Stimulated activated naive CD8-positive, alpha-beta T cell treated with anti-CD3 and anti-CD28 coated beads, Interleukin-15, Interleukin-2, amounts not matched to agents 100 U/mL and 50 U/mL, for 24 hours (primary cell): Measurements from ENCODE around the gene VTI1A.
A peak's percentile ranks its signal among the peaks of the same experiment; 100 is the strongest.
"Not testable (repeated sequence)": the region's sequence is repeated elsewhere in the genome, so short reads cannot be mapped to it uniquely, and the experiment has no call there.

Experiments used
- ATAC-seq: fragments of 150-1000 bp; cut with Tn5 transposase; one replicate; pipeline ENCODE4 v1.10.0; 2021
- DNase-seq: peaks from one replicate; pipeline ENCODE4 v3.0.0; 2021

Gene VTI1A

GRCh38 chr10:112454910-112455779, 8.1 kb downstream of the VTI1A start:
- DNase-seq (no peak), ATAC-seq (no peak)

GRCh38 chr10:112456533-112456932, 9.5 kb downstream of the VTI1A start:
- DNase-seq (no peak), ATAC-seq (no peak)

DNA sequence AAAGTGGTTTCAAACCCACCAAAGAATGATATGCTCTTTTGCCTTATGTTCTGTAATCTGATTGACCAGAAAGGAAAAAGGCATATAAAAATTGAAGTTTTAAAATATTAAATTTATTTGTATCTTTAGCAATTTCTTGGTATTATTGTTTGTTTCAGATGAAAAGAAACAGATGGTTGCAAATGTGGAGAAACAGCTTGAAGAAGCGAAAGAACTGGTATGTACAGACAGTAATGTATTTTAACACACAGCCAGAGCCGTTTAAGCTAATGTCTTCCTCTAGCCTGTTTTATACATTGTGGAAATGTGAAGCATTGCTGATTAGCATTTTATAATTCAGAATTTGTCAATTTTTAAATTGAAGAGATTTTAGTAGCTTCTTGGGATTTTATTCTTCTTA, 13.4 kb downstream of the VTI1A start:
- no peak for ATAC-seq
- no peak for DNase-seq

DNA sequence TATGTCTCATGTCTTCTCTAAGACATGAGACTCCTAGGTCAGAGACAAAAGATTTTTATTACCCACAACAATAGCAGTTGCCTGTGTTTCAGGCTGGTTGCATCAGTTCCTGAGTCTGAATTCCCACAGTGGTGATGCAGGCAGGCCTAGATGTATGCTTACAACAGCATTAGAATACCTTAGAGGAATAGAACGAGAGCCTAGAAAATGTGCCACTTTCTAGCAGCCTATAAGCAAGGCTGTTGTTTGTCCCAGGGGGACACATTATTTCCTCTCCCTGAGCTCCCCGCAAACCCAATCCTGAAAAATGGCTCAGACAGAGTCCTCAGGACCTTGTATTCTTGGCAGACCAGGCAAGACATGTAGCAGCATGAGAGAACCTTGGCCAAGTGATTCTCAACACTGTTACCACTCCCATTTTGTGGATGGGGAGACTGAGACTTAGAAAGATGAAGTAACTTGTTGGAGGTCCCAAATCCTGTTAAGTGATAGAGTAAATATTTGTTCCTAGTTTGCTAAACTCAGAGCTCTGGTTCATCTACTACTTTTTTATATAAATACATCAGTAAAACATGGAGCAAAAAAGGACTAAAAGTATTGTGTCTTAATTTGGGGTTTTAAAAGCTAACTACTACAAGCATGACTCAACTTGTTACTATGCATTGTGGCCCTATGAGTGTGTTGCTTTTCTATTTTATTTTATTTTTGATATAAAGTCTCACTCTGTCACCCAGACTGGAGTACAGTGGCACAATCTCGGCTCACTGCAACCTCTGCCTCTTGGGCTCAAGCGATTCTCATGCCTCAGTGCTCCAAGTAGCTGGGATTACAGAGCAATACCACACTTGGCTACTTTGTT, 14.2 kb downstream of the VTI1A start:
- DNase-seq (peak; percentile 31), ATAC-seq (peak; percentile 88)

GRCh38 chr10:112464074-112464473, 17.1 kb downstream of the VTI1A start:
- ATAC-seq, DNase-seq: not testable (repeated sequence)

GRCh38 chr10:112465299-112465883, 18.4 kb downstream of the VTI1A start:
- ATAC-seq (peak; percentile 54), DNase-seq (no peak)

DNA sequence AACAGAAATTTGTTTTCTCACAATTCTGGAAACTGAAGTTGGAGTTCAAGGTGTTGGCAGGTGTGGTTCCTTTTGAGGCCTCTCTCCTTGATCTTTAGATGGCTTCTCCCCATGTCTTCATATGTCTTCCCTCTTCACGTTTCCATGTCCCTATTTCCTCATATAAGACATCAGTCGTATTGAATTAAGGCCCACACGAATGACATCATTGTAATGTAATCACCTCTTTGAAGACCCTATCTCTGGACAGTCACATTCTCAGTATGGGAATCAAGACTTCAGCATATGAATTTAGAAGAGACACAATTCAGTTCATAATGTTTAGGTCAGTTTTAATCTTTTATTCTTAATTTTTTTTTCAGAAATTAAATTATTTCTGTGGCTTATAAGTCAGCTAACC, 19.8 kb downstream of the VTI1A start:
- ATAC-seq (no peak), DNase-seq (no peak)

DNA sequence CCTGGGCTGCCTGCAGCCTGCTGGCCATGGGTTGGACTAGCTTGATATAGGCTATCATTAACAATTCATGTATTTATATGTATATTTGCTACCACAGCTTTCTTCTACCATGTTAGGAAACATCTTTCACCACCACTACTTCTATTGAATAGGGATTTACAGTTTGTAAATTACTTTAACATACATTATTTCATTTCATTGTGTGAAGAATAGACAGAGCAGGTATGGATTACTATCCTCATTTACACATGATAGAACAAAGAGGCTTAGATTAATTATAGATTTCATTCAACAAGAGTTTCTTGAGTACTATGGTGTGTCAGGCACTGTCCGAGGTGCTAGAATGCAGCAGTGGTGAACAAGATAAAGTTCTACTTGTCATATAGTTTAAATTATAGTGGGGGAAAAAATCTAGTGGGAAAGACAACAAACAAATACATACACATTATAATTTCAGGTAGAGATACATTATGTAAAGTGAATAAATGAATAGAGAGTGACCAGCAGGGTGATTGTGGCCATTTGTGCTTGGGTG, 20.6 kb downstream of the VTI1A start:
- DNase-seq (no peak), ATAC-seq (no peak)

DNA sequence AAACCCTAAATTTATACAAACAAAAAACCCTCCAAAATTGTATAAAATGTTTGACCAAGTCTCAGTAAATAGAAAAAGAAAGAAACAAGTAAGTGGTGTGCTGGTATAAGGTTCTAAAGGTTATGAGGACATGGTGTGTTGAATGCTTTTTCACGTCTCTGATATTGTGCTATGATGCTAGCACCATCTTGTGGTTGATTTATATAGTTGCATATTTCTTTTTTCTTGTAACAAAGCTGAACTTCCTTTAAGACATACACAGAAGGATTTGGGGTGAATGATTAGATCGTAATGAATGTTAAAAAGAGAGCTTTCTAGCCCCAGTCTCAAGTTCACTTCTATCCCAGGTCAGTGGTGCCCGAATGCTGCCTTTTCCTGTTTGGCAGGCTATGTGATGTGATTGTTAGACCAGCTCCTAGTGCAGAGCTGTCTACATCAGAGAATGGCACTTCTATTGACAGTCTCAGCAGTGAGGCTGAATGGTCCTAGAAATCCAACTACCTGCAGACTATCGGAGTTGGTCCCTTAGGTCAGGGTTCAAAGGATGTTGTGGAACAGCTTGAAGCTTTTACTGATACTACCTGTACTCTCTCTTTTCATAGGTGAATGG, 25.0 kb downstream of the VTI1A start:
- ATAC-seq (no peak), DNase-seq (no peak)

DNA sequence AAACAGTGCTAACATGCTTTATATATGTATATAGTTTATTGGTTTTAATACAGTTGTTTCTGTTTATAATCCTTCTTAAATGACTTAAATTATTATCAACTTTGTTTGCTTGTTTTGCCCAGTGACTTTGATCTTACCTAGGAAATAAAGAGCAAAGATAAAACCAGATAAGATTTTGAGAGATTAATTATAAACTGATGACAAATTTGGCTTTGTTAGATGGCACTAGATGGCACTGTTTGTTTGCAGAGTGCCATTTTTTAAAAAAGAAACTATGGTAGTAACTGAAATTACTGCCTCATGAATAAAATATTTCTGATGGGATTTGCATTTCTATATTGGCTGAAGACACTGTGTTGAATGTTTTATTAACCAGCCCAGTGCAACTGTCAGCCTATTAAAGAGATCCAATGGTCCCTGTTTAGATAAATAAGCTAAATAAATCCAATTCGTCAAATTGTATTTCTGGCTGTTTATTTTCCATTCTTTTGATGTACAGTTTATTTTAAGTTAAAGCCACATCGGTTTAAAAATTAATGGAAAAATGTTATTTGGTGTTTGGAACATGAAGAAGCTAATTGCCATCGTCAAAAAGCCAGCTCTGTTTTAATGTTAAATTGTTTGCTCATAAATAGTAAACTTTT, 28.7 kb downstream of the VTI1A start:
- no peak for DNase-seq
- no peak for ATAC-seq

DNA sequence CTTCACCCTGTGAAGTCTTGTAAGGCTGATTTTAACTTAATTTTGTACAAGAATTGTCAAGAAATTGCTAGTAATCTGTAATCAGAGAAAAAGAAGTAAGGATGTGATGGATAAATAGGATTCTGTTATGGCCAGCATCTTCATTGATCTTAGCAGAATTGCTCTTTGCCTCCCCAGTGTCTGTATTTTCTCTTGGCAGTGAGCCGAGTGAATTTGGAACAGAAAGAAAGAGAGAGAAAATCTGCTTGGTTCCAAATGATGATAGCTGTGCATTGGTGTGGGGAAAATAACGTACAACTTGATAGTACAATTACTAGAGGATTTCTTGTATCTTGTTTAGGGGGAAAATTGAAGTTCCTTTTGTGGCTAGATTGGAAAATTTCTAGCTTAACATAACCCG, 34.6 kb downstream of the VTI1A start:
- DNase-seq: no peak
- no peak for ATAC-seq

DNA sequence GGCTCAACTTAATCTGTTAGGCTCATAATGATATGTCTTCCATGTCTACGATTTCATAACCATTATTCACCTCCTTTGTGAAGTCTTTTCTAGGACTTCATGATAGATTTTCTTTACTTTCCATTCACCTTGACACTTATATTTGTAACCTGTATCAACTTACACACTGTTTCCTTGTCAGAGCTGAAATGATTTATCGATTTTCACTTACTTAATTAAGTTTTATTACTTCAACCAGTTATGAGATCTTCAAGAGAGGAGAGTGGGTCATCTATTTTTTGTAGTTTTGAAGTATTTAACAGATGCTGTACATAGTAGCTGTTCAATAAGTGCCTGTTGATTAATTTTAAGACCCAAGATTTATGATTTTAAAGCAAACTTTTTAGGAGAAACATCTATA, 37.4 kb downstream of the VTI1A start:
- ATAC-seq (no peak), DNase-seq (no peak)

- DNase-seq: no peak
- ATAC-seq: no peak
Observed at GRCh38 chr10:112487964-112488363, 40.9 kb downstream of the VTI1A start.

DNA sequence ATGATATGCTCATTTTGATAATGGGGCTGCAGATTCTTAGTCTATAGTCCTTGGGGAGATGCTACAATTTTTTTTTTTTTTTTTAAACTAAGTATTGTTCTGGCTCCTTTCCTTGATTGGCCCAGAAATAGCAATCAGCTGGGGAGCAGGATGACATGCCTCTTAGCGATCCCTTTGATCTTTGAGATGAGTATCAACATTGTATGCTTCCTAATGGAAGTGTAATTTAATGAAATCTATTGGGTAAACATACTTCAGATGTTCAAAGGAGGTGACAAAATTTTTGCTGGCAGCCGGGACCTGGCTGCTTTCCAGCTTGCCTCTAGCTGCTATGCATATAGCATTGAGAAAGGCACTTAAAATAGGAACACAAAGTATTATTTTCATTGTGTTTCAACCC, 43.5 kb downstream of the VTI1A start:
- no peak for ATAC-seq
- DNase-seq: no peak

- peak; percentile 59 for ATAC-seq
- DNase-seq: no peak
Observed at GRCh38 chr10:112491144-112491543, 44.1 kb downstream of the VTI1A start.

- no peak for DNase-seq
- ATAC-seq: no peak
Observed at GRCh38 chr10:112492736-112493135, 45.7 kb downstream of the VTI1A start.

DNA sequence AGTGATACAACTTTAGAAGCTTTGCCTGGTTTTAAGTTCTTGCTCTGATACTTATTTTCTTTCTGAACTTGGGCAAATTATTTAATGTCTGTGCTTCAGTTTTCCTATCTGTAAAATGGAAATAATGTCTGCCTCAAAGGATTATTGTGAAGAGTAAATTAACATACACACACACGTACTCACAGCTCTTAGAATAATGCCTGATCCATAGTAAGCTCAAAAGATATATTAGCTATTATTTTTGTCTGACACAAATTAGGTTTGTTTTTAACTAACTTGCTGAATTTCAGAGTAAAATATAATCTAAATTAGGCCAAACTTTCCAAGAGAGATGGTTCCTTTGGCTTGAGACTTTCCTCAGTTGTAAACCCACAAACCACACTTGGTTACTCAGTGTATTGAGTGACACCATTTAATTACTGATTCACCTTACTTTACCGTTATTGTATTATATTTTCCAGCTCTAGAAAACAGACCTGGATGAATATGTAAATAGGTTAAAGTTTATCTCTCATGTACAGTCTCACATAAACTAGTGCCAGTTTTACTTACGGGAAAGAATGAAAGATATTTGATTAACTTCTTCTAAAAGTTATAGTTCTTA, 50.4 kb downstream of the VTI1A start:
- DNase-seq (no peak), ATAC-seq (peak; percentile 78)

GRCh38 chr10:112498806-112499205, 51.8 kb downstream of the VTI1A start:
- DNase-seq (no peak), ATAC-seq (no peak)

- DNase-seq, ATAC-seq: not testable (repeated sequence)
Observed at GRCh38 chr10:112499985-112500384, 53.0 kb downstream of the VTI1A start.

- ATAC-seq: no peak
- DNase-seq: no peak
Observed at GRCh38 chr10:112502536-112502935, 55.5 kb downstream of the VTI1A start.

GRCh38 chr10:112503643-112504042, 56.6 kb downstream of the VTI1A start:
- DNase-seq: no peak
- ATAC-seq: no peak
